Activated naive CD8-positive, alpha-beta T cell (primary cell): Measurements from ENCODE around the gene TNIK.

Experiments
- H3K27ac Mint-ChIP-seq: one replicate; pipeline ENCODE4 v1.8.0; 2021; ENCODE audit warnings: mixed read lengths
- H3K27me3 Mint-ChIP-seq: one replicate; pipeline ENCODE4 v1.8.0; 2021; ENCODE audit warnings: mixed read lengths
- H3K36me3 Mint-ChIP-seq: one replicate; pipeline ENCODE4 v1.8.0; 2021; ENCODE audit warnings: mixed read lengths
- H3K4me1 Mint-ChIP-seq: one replicate; pipeline ENCODE4 v1.8.0; 2021; ENCODE audit warnings: low read depth, mixed read lengths
- H3K4me3 Mint-ChIP-seq: one replicate; pipeline ENCODE4 v1.8.0; 2021; ENCODE audit warnings: mild to moderate bottlenecking, mixed read lengths
- H3K9me3 Mint-ChIP-seq: one replicate; pipeline ENCODE4 v1.8.0; 2021; ENCODE audit warnings: low read depth, mixed read lengths

TNIK gene

DNA sequence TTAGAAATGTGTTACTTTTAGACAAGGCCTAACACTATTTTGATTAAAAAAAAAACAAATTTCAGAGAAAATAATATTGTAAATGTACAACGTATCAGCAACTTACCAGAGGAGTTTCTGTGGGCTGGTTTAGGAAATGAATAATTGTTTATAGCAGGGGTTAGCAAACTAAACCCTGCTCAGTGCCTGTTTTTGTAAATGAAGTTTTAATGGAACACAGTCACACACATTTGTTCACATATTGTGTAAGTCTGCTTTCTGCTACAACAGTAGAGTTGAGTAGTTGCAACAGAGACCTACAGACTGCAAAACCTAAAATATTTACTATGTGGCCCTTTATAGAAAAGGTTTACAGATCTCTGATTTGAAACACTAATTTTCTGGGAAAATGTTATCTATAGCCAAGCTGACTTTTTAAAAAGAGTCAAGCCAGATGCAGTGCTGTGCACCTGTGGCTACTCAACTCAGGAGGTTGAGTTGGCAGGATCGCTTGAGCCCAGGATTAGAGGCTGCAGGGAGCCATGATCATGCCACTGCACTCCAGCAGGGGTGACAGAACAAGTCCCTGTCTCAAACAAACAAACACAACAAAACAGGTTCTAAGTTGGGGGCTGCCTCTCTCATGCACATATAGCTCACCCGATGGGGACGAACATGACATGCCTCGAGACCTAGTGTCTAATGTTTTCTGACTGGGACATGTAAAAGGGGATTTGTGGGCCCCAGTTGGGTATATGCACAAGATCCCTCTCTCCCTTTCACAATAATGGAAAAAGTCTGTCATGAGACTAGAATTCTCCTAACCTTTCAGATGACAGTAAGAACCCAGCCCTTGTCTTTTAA, 182.5 kb downstream of the TNIK start:
- peaks cover 20% of the 10 kb centered on the region for H3K36me3 Mint-ChIP-seq
- H3K27me3 Mint-ChIP-seq: no peaks in the 10 kb centered on the region
- H3K4me3 Mint-ChIP-seq: peak overlapping the region; percentile 17
- no peaks in the 10 kb centered on the region for H3K9me3 Mint-ChIP-seq
- H3K4me1 Mint-ChIP-seq: peaks cover 63% of the 10 kb centered on the region
- H3K27ac Mint-ChIP-seq: peak overlapping the region; percentile 46

DNA sequence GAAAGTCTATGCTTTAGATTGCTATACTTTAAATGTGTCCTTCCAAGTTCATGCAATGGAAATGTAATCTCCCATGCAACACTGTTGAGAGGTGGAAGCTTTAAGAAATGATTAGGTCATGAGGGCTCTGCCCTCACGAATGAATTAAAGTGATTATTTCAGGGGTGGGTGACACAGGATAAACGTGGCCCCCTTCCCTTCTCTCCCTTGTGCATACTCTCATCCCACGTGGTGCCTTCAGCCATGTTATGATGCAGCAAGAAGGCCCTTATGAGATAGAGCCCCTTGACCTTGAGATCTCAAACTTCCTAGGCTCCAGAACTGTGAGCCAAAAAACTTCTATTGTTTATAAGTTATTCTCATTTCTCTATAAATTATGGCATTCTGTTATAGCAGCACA, 183.3 kb downstream of the TNIK start:
- Mint-ChIP-seq H3K27ac (no peak overlapping the region), H3K4me3 (no peak overlapping the region), H3K27me3 (no peaks in the 10 kb centered on the region), H3K9me3 (no peaks in the 10 kb centered on the region), H3K36me3 (peaks cover 22% of the 10 kb centered on the region), H3K4me1 (peaks cover 66% of the 10 kb centered on the region)

GRCh38 chr3:171274222-171274621, 186.0 kb downstream of the TNIK start:
- Mint-ChIP-seq H3K9me3 (no peaks in the 10 kb centered on the region), H3K27ac (peak overlapping the region; percentile 12), H3K36me3 (peaks cover 13% of the 10 kb centered on the region), H3K27me3 (no peaks in the 10 kb centered on the region), H3K4me1 (peaks cover 72% of the 10 kb centered on the region), H3K4me3 (no peak overlapping the region)

DNA sequence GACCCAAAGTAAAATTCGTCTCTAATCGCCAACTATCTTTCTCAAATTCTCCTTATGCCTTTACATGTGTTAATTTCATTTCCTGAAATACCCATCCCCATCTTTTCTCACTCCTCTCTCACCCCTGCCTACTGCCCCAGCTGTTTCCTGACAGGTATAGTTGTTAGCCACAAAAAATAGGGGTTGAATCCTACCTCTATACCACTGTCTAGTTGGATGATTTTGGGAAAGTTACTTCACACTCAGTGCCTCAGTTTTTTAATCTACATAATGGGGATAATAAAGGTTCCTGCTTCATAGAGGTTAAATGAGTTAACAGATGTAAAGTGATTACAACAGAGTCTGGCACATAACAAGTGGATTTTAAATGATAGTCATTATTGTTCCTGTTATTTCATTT, 189.7 kb downstream of the TNIK start:
- H3K36me3 Mint-ChIP-seq: peaks cover 8% of the 10 kb centered on the region
- peaks cover 86% of the 10 kb centered on the region for H3K4me1 Mint-ChIP-seq
- H3K9me3 Mint-ChIP-seq: peaks cover 4% of the 10 kb centered on the region
- no peaks in the 10 kb centered on the region for H3K27me3 Mint-ChIP-seq
- peak overlapping the region; percentile 63 for H3K4me3 Mint-ChIP-seq
- H3K27ac Mint-ChIP-seq: peak overlapping the region; percentile 67

DNA sequence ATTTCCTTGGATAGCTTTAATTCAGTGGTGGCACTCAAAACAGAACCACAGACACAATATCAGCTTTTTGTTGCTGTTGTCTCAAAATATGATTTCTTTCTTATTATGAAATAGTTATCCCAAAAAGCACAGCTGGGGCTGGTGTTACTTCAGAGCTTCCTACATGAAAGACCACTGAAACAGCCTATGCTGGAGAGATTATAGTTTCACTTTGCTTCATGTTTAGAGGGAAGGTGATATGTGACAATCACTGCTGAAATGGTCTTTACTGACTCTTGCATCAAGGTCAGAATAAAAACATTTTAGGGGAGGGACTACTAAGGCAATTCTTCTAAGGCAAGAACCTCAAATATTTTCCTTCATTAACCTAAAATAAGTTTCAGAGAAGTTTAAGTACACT, 190.7 kb downstream of the TNIK start:
- no peaks in the 10 kb centered on the region for H3K27me3 Mint-ChIP-seq
- H3K9me3 Mint-ChIP-seq: peaks cover 4% of the 10 kb centered on the region
- peaks cover 8% of the 10 kb centered on the region for H3K36me3 Mint-ChIP-seq
- H3K27ac Mint-ChIP-seq: peak overlapping the region; percentile 67
- H3K4me1 Mint-ChIP-seq: peaks cover 87% of the 10 kb centered on the region
- H3K4me3 Mint-ChIP-seq: peak overlapping the region; percentile 63

DNA sequence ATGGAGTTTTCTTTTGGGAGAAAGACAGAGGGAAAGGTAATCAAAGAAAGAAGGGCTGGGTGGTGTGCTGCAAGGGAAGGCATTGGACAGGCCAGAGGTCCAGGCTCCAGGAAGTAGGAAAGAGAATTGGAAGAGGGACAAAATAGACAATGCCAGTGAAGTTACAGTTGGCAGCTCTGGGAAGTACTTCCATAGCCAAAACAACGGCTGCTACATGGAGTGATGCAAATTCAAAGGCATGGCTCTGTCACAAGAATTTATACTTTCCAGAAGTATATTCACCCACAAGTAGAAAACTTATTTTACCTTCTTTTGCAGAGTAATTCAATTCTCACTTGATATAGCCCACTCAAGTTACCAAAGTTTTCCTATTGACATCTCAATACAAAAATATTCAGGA, 191.5 kb downstream of the TNIK start:
- peak overlapping the region; percentile 13 for H3K4me3 Mint-ChIP-seq
- H3K4me1 Mint-ChIP-seq: peaks cover 78% of the 10 kb centered on the region
- H3K9me3 Mint-ChIP-seq: peaks cover 4% of the 10 kb centered on the region
- H3K27me3 Mint-ChIP-seq: no peaks in the 10 kb centered on the region
- H3K36me3 Mint-ChIP-seq: peaks cover 8% of the 10 kb centered on the region
- peak overlapping the region; percentile 85 for H3K27ac Mint-ChIP-seq

DNA sequence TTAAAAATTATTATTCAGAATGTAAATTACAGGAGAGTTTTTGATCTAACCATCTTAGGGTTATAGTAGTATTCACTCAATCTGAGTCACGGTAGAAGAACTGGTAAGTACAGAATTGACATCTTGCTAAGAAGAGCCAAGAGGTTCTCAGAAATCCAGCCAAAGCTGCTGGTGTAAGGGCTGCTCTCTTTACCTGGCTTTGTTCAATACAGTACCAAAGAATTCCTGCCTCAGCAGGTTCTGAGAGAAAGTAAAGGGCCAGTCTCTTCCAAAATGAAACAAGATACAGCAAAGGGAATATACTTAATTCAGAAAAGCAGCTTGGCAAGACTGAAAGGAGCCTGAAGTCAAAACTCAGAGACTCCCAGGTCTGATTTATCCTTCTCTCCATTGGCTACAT, 193.1 kb downstream of the TNIK start:
- Mint-ChIP-seq H3K4me3 (peak overlapping the region; percentile 44), H3K27ac (peak overlapping the region; percentile 85), H3K4me1 (peaks cover 83% of the 10 kb centered on the region)

GRCh38 chr3:171266740-171267073, 193.5 kb downstream of the TNIK start:
- peaks cover 4% of the 10 kb centered on the region for H3K9me3 Mint-ChIP-seq
- H3K27ac Mint-ChIP-seq: peak overlapping the region; percentile 85
- H3K4me3 Mint-ChIP-seq: peak overlapping the region; percentile 44
- H3K4me1 Mint-ChIP-seq: peaks cover 83% of the 10 kb centered on the region
- no peaks in the 10 kb centered on the region for H3K27me3 Mint-ChIP-seq
- H3K36me3 Mint-ChIP-seq: no peaks in the 10 kb centered on the region

More for the DNA sequence above, 193.1 kb downstream of the TNIK start:
- Mint-ChIP-seq H3K9me3 (peaks cover 4% of the 10 kb centered on the region), H3K27me3 (no peaks in the 10 kb centered on the region), H3K36me3 (no peaks in the 10 kb centered on the region)

GRCh38 chr3:171266034-171266739, 194.0 kb downstream of the TNIK start:
- Mint-ChIP-seq H3K36me3 (no peaks in the 10 kb centered on the region), H3K4me3 (peak overlapping the region; percentile 58), H3K27ac (peak overlapping the region; percentile 85), H3K4me1 (peaks cover 86% of the 10 kb centered on the region), H3K9me3 (peaks cover 4% of the 10 kb centered on the region), H3K27me3 (no peaks in the 10 kb centered on the region)

GRCh38 chr3:171264758-171265157, 195.4 kb downstream of the TNIK start:
- Mint-ChIP-seq H3K9me3 (peaks cover 4% of the 10 kb centered on the region), H3K4me3 (no peak overlapping the region), H3K27ac (no peak overlapping the region), H3K27me3 (no peaks in the 10 kb centered on the region), H3K36me3 (peaks cover 1% of the 10 kb centered on the region), H3K4me1 (peaks cover 83% of the 10 kb centered on the region)

GRCh38 chr3:171262431-171262830, 197.8 kb downstream of the TNIK start:
- Mint-ChIP-seq H3K27ac (peak overlapping the region; percentile 3), H3K9me3 (peaks cover 9% of the 10 kb centered on the region), H3K27me3 (no peaks in the 10 kb centered on the region), H3K4me1 (peaks cover 83% of the 10 kb centered on the region), H3K4me3 (no peak overlapping the region), H3K36me3 (peaks cover 6% of the 10 kb centered on the region)

GRCh38 chr3:171261487-171261886, 198.7 kb downstream of the TNIK start:
- Mint-ChIP-seq H3K9me3 (peaks cover 9% of the 10 kb centered on the region), H3K4me1 (peaks cover 83% of the 10 kb centered on the region), H3K36me3 (peaks cover 6% of the 10 kb centered on the region), H3K27ac (peak overlapping the region; percentile 46), H3K27me3 (no peaks in the 10 kb centered on the region), H3K4me3 (peak overlapping the region; percentile 8)

- Mint-ChIP-seq H3K4me3 (peak overlapping the region; percentile 8), H3K36me3 (peaks cover 8% of the 10 kb centered on the region), H3K9me3 (peaks cover 9% of the 10 kb centered on the region), H3K27me3 (no peaks in the 10 kb centered on the region), H3K4me1 (peaks cover 83% of the 10 kb centered on the region), H3K27ac (peak overlapping the region; percentile 46)
Observed at GRCh38 chr3:171260899-171261298, 199.3 kb downstream of the TNIK start.

DNA sequence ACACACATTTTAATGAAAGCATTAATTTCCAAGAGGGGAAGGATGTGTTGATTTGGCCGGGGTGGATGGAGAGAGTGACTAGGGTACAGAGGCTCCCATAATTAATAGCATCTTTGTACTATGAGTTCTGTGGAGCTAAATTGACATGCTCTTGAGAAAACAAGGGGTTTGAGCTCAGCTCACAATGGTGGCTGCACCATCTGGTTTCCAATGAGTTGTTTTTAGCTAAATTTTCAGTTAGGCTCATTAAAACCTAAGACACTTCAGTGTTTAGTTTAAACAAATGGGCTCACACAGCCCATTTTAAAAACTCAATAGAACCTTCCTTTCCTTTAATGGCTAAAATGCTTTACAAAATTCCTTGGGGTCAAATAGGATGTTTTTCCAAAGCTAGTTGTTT, 199.7 kb downstream of the TNIK start:
- Mint-ChIP-seq H3K4me1 (peaks cover 83% of the 10 kb centered on the region), H3K36me3 (peaks cover 8% of the 10 kb centered on the region), H3K27me3 (no peaks in the 10 kb centered on the region), H3K9me3 (peaks cover 9% of the 10 kb centered on the region), H3K4me3 (no peak overlapping the region), H3K27ac (no peak overlapping the region)

DNA sequence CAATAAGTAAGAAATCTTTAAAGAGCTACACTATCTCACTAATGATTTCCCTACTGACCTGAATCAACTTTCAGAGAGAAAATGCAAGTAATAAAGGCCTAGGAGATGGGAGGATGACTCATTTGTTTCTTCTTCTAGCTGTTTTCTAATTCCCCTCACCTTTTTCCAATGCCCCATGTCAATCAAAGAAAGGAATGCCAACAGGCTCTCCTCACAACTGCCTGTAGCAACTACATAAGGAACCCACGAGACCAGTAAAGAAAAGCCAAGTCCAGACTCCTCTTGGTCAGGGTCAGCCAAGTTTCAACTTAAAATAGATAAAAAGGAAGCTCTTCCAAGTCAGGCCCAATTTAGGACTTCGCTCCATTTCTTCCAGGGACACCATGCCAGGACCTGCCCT, 201.9 kb downstream of the TNIK start:
- H3K4me1 Mint-ChIP-seq: peaks cover 96% of the 10 kb centered on the region
- H3K4me3 Mint-ChIP-seq: no peak overlapping the region
- H3K9me3 Mint-ChIP-seq: peaks cover 9% of the 10 kb centered on the region
- H3K27ac Mint-ChIP-seq: peak overlapping the region; percentile 94
- peaks cover 9% of the 10 kb centered on the region for H3K36me3 Mint-ChIP-seq
- no peaks in the 10 kb centered on the region for H3K27me3 Mint-ChIP-seq
